NCI-H2196 treated with DMSO at 0.1 percent for 48 hours (cell line): ENCODE data around the gene TIMM22.

ENCODE experiments used
- DNase-seq: peaks from one replicate; lab custom pipeline; 2025; ENCODE audit not compliant: unreplicated experiment; lab: John Stamatoyannopoulos, UW

The TIMM22 gene

GRCh38 chr17:1001640-1002411 lies 4.9 kb downstream of the TIMM22 start:
- no peak for DNase-seq

GRCh38 chr17:1002412-1002753 lies 5.5 kb downstream of the TIMM22 start:
- no peak for DNase-seq

GRCh38 chr17:1002771-1003555 lies 6.0 kb downstream of the TIMM22 start:
- DNase-seq: no peak

- no peak for DNase-seq
Observed at GRCh38 chr17:1003633-1003971, 6.7 kb downstream of the TIMM22 start.

GRCh38 chr17:1003972-1004768 lies 7.2 kb downstream of the TIMM22 start:
- DNase-seq: no peak

GRCh38 chr17:1004769-1005295 lies 7.9 kb downstream of the TIMM22 start:
- no peak for DNase-seq

- peak; percentile 29 for DNase-seq
Observed at GRCh38 chr17:1005361-1005946, 8.5 kb downstream of the TIMM22 start.

- peak; percentile 25 for DNase-seq
Observed at GRCh38 chr17:1006054-1006453, 9.1 kb downstream of the TIMM22 start.

- no peak for DNase-seq
Observed at GRCh38 chr17:1007310-1008007, 10.5 kb downstream of the TIMM22 start.

- no peak for DNase-seq
Observed at GRCh38 chr17:1008008-1008761, 11.3 kb downstream of the TIMM22 start.

GRCh38 chr17:1009229-1010085 lies 12.5 kb downstream of the TIMM22 start:
- DNase-seq: no peak

GRCh38 chr17:1010086-1010450 lies 13.1 kb downstream of the TIMM22 start:
- no peak for DNase-seq

- DNase-seq: no peak
Observed at GRCh38 chr17:1010586-1010985, 13.7 kb downstream of the TIMM22 start.

GRCh38 chr17:1011138-1011537 lies 14.2 kb downstream of the TIMM22 start:
- DNase-seq: no peak

- DNase-seq: no peak
Observed at GRCh38 chr17:1011760-1012735, 15.1 kb downstream of the TIMM22 start.

- no peak for DNase-seq
Observed at GRCh38 chr17:1012823-1013728, 16.1 kb downstream of the TIMM22 start.

GRCh38 chr17:1013729-1014090 lies 16.8 kb downstream of the TIMM22 start:
- DNase-seq: no peak
